ENCODE results near the gene FGF9.

DNA sequence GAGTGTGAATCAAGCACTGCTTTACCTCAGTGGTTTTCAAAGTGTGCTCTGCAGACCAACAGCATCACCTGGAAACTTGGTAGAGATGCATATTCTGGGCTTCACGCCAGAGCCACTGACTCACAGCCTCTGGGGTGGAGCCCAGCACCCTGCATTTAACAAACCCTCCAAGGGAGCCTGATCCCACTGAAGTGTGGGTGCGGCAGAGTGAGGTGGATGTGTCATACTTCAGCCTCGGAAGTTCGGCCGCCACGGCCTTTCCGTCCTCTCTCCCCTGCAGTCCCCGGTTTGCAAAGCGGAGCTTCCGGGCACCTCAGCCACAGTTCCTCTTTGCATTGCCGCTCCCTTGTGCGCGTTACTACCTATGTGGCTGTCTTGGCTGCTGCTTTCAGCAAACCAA lies 33.6 kb upstream of the FGF9 start:
- TF ChIP-seq FOXM1 (IDR thresholded peaks at IDR 0.05; ENCODE audit: borderline replicate concordance, low read depth) = peak; percentile 58; the same call in 1 of the 2 replicates
- TF ChIP-seq TAF1 (IDR thresholded peaks at IDR 0.05; ENCODE audit: low read depth) = no peak
- TF ChIP-seq, protein P1, sequence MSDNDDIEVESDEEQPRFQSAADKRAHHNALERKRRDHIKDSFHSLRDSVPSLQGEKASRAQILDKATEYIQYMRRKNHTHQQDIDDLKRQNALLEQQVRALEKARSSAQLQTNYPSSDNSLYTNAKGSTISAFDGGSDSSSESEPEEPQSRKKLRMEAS (IDR thresholded peaks at IDR 0.05) = peak; percentile 45; the same call in 1 of the 2 replicates
- TF ChIP-seq NFIC (IDR thresholded peaks at IDR 0.05) = peak; percentile 92
- peak; percentile 56 for TF ChIP-seq EP300 (IDR thresholded peaks at IDR 0.05; ENCODE audit: borderline replicate concordance)
- TF ChIP-seq, protein P2, sequence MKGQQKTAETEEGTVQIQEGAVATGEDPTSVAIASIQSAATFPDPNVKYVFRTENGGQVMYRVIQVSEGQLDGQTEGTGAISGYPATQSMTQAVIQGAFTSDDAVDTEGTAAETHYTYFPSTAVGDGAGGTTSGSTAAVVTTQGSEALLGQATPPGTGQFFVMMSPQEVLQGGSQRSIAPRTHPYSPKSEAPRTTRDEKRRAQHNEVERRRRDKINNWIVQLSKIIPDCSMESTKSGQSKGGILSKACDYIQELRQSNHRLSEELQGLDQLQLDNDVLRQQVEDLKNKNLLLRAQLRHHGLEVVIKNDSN (IDR thresholded peaks at IDR 0.05) = peak; percentile 27; the same call in 1 of the 2 replicates
- TF ChIP-seq RAD21 (IDR thresholded peaks at IDR 0.05; ENCODE audit: low read depth) = no peak; the same call in 1 of the 2 replicates
- no peak for TF ChIP-seq CREB1 (IDR thresholded peaks at IDR 0.05; ENCODE audit: low read depth)
- no peak for TF ChIP-seq CEBPB (IDR thresholded peaks at IDR 0.05)
- TF ChIP-seq, protein P3, sequence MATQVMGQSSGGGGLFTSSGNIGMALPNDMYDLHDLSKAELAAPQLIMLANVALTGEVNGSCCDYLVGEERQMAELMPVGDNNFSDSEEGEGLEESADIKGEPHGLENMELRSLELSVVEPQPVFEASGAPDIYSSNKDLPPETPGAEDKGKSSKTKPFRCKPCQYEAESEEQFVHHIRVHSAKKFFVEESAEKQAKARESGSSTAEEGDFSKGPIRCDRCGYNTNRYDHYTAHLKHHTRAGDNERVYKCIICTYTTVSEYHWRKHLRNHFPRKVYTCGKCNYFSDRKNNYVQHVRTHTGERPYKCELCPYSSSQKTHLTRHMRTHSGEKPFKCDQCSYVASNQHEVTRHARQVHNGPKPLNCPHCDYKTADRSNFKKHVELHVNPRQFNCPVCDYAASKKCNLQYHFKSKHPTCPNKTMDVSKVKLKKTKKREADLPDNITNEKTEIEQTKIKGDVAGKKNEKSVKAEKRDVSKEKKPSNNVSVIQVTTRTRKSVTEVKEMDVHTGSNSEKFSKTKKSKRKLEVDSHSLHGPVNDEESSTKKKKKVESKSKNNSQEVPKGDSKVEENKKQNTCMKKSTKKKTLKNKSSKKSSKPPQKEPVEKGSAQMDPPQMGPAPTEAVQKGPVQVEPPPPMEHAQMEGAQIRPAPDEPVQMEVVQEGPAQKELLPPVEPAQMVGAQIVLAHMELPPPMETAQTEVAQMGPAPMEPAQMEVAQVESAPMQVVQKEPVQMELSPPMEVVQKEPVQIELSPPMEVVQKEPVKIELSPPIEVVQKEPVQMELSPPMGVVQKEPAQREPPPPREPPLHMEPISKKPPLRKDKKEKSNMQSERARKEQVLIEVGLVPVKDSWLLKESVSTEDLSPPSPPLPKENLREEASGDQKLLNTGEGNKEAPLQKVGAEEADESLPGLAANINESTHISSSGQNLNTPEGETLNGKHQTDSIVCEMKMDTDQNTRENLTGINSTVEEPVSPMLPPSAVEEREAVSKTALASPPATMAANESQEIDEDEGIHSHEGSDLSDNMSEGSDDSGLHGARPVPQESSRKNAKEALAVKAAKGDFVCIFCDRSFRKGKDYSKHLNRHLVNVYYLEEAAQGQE (IDR thresholded peaks at IDR 0.05; ENCODE audit: low read depth) = no peak
- TF ChIP-seq EGR1 (IDR thresholded peaks at IDR 0.05) = no peak
